H1 (cell line): Measurements from ENCODE around the gene PPP1R1B. TPM values are rescaled to one million over a fixed set of nuclear protein-coding genes. Genes with fewer than 3 reads are reported as not detected.

Experiments
- CHD7 ChIP-seq: fragments of 300-600 bp; sonication (generic); IDR thresholded peaks from 2 replicates; pipeline ENCODE4 v1.7.1; 2012; ENCODE audit warnings: low read length, moderate library complexity, mild to moderate bottlenecking, inconsistent platforms; ENCODE audit not compliant: insufficient replicate concordance
- JUND ChIP-seq: IDR thresholded peaks from 2 replicates; pipeline ENCODE4 v1.6.1; 2011; ENCODE audit warnings: mild to moderate bottlenecking, improper control_type of control experiment, low read length
- polyA plus RNA-seq, 7 experiments: library from polyadenylated mRNA; depleted of rRNA in 3 of 7; stranded (reverse) in 5 of 7; unstranded in 2 of 7; fragments of >200 nt in 5 of 7; fragments of 200-250 nt in 2 of 7; gene quantifications; 1 replicate in 5 of 7; 2 replicates in 1 of 7; 4 replicates in 1 of 7; pipeline versions ENCODE4 v1.2.1 to v1.2.3, GENCODE V29; 2011 to 2013; ENCODE audit warnings: missing spikeins in 2 of 7, mixed read lengths in 2 of 7
- total RNA-seq: library from RNA; stranded (reverse); fragmentation: NEBNext Ultra II Directional; extraction: Animal tissue kit (Norgen Biotek cat#: 25700); gene quantifications from 2 replicates; pipeline ENCODE4 v1.2.1, GENCODE V29; 2021
- TF ChIP-seq, protein P1 (sequence below): IDR thresholded peaks from 2 replicates; pipeline ENCODE4 v1.6.1; 2012; ENCODE audit warnings: inconsistent platforms

Gene PPP1R1B
- total and polyA plus RNA-seq, 2 of the 8 experiments (the other 6 are each of a cell fraction or from before 2014, with no cell fraction given), result 10.7 to 22.3 TPM

DNA sequence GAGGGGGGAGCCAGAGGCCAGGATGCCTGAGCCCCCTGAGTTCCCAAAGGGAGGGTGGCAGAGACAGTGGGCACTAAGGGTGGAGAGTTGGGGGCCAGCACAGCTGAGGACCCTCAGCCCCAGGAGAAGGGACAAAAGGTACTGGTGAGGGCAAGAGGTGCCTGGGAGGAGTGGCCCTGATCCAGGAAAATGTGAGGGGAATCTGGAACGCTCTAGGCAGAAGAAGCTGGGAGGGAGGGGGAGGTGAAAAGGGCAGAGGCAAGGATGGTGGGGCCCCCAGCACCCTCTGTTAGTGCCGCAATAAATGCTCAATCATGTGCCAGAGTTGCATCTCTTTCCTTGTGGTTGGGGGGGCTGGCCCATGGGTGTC is 39.5 kb downstream of the PPP1R1B start (continued):
- no peak for TF ChIP-seq CHD7
- TF ChIP-seq JUND, result no peak
- TF ChIP-seq, protein P1, sequence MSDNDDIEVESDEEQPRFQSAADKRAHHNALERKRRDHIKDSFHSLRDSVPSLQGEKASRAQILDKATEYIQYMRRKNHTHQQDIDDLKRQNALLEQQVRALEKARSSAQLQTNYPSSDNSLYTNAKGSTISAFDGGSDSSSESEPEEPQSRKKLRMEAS, result no peak
